Umbilical cord (tissue), 2 donors: ENCODE measurements around the gene TMEM225. TPM values are rescaled to one million over a fixed set of nuclear protein-coding genes. Genes with fewer than 3 reads are reported as not detected.
"Not testable (repeated sequence)": the region's sequence is repeated elsewhere in the genome, so short reads cannot be mapped to it uniquely, and the experiment has no call there.

Experiments
- DNase-seq: peaks from one replicate; pipeline ENCODE4 v3.0.0-alpha.2; 2015; ENCODE audit warnings: low spot score
- total RNA-seq: library from RNA; depleted of rRNA; stranded (reverse); fragments of >200 nt; gene quantifications from one replicate; pipeline ENCODE4 v1.2.3, GENCODE V29; 2014; ENCODE audit warnings: low replicate concordance; ENCODE audit not compliant: insufficient read depth

The TMEM225 gene, protein sequence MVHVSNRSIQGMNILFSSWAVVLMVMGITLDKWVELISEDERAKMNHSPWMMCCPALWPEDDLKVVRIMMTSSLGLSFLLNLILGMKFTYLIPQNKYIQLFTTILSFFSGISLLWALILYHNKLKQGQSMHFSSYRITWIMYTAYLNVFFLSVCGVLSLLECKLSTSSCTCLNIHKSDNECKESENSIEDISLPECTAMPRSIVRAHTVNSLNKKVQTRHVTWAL
- 1.7 TPM for total RNA-seq

DNA sequence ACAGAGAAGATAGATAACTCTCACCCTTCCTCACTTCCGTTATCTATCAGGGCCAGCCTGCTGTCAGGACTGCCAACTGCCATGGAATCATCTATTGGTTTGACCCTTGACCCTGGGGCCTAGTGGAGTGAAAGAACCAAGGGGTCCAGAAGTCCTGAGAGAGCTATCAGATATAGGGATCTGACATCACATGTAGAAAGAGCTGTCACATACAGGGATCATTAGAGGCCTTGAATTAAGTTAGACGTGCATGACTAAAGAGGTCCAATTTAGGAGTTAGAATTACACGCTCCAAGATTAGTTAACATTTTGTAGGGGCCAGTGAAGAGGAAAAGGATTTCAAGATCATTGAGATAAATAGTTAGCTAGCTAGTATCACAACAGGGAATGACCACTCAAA, at the start of gene TMEM225:
TSS of gene TMEM225 (minus strand) at position 101 of the 400 bp plus-strand sequence. CDS start 245 bp downstream, outside the sequence.
- DNase-seq = no peak

DNA sequence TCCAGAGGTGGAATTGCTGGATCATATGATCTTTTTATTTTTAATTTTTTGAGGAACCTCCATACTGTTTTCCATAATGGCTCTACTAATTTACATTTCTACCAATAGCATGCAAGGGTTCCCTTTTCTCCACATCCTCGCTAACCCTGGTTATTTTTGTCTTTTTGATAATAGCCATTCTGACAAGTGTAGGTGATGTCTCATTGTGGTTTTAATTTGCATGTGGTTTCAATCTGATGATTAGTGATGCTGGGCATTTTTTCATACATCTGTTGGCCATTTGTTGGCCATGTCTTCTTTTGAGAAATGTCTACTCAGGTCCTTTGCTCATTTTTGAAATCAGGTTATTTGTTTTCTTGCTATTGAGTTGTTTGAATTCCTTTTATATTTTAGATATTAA, 38.6 kb upstream of the TMEM225 start:
- no peak for DNase-seq

DNA sequence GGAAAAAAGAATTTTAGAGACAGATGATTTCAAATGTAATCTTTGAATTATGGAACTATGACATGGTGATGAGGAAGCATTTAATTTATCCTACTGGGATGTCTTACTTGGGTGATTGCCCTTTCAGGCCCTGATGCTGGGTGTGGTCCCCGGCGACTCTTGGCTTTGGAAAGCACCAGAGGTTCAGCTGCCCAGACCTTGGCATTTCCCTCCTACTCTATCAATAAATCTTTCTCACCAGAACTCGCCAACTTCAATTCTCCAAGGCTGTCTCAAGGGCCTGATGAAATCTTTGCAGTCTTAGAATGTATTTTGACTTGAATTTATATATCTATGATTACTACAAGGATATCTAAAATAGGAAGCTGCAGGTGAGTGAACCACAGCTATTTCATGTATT, 35.5 kb upstream of the TMEM225 start:
- DNase-seq = no peak

DNA sequence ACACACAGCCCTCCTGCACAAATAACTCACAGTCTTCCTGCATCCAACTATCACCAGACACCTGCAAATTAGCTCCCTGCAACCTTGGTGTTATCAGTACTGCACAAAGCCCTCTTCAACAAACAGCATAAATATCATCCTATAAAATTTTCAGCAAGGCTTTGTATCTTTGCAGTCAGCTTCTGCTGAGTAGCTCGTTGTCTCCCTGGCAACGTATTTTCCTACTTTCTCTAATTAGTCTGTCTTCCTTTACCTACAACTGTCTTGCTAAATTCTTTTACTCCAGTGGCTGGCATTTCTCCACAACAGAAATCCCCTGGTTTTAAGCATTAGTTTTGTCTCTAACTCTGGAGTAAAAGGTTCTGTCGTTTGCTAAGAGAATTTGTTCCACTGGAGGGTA, 20.4 kb upstream of the TMEM225 start:
- peak; percentile 18 for DNase-seq

DNA sequence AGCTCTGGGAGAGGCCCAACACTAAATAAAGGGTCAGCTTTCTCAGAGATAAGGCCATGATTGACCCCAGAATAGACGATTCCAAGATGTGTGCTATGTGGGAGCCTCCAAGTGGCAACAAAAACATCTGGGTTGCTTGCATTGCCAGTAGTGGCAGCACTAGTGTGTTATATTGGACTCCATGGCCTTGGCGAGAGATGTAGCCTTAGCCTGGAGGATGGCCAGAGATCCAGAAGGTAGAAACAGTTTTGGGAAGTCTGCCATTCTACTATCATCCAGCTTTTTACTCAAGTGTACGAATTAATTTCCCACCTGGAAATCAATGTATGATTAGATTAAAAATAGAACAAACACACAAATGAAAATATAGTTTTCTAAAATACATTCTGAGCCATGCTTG, 19.5 kb upstream of the TMEM225 start:
- DNase-seq = no peak

DNA sequence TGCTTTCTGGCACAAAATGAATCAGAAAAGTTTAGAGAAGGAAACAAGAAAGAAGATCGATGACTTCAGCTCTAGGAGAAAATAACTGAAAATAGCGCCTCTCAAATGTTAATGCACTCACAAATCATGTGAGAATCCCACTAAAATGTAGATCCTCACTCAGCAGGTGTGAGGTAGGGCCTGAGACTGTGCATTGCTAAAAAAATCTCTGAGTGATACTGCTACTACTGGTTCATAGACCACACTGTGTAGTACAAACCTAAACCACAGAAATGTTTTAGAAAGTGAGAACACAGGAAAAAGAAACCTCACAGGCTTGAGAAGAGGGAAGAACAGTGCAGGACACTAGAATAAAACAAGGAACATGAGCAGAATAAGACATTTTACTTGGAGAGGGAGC, 18.5 kb upstream of the TMEM225 start:
- DNase-seq = no peak

DNA sequence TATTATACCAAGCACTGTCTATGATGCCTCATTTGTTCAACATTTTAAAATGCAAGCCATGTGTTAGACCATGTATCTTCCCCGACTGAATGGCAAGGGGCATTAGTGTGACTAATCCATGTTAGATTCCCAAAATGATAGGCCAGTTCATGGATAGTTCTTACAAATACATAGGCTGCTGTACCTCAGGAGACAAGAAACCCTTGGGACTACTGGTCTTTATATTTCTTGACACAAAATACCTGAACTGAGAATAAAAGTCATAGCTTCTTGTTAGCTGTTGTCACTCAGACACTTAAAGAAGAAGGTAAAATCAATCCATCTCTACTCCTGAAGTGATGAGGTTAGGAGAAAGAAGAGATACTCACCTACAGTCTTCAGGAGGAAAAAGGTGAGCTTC, 16.4 kb upstream of the TMEM225 start, which contains the start of gene OR8D4:
TSS of gene OR8D4 (plus strand) at position 301 of the 400 bp plus-strand sequence. CDS start 4,265 bp downstream, outside the sequence.
- DNase-seq = no peak

DNA sequence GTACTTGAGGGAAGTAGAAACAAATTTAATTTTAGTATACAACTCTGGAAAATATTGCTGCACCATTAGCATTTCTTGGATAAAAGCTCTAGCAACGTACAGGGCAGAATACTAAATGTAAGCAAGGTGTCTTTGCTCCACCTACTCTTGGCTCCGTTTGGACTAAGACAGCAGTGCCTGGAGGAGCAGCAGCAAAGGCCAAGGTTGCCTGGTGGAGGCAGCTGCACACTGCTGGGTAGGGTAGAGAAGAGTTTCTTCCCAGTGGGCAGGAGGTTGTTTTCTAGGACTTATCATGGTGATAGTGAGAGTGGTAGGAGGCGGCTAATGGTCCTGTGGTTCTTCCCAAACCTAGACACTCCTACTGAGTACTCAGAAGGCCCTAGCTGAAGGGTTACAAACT, 14.3 kb upstream of the TMEM225 start:
- DNase-seq = no peak

DNA sequence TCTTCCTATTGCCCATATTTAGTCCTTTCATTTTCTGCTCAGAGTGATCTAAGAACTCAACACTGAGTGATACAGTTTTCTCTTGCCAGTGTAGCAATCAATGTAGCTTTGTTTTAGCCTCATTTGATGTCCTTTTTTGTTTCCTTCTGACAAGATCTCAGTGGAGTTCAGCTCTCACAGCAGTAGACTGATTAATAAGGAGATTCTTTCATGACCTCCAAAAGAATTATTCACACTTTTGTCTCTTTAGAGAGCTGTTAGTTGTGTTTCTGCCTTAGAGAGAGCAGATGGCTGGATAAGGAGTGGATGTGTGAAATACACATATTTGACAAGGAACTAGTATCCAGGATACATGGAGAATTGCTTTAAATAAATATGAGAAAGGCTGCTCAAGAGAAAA, 6.6 kb upstream of the TMEM225 start:
- DNase-seq = no peak

DNA sequence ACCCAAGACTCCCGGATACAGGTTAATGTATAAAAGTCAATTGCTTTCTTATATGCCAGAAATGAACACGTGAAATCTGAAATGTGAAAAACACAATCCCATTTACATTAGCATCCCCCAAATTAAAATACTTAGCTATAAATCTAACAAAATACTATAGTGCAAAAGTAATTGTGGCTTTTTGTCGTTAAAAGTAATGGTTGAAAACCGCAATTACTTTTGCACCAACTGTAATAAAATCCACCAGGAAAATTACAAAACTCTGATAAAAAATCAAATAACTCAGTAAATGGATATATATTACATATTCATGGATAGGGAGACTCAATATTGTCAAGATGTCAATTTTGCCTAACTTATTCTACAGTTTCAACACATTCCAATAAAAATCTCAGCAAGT, 4.6 kb downstream of the TMEM225 start:
- no peak for DNase-seq

DNA sequence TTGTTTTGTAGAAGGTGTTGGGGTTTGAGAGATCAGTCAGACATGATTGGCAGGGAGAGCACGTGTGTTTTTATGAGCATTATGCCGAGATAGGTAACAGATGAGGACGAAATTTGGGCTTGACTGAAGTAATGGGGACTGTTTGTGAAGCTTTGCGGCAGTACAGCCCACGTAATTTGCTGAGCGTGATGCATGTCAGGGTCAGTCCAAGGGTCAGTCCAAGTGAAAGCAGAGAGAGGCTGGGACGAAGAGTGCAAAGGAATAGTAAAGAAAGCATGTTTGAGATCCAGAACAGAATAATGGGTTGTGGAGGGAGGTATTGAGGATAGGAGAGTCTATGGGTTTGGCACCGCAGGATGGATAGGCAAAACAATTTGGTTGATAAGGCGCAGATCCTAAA, 17.7 kb downstream of the TMEM225 start:
- DNase-seq = not testable (repeated sequence)

DNA sequence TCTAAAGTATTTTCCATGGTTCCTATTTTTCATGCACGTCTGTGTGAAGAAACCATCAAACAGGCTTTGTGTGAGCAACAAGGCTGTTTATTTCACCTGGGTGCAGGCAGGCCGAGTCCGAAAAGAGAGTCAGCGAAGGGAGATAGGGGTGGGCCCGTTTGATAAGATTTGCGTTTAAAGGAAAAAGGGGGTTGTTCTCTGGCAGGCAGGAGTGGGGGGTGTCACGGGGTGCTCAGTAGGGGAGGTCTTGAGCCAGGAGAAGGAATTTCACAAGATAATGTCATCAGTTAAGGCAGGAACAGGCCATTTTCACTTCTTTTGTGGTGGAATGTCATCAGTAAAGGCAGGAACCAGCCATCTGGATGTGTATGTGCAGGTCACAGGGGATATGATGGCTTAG, 20.2 kb downstream of the TMEM225 start:
- DNase-seq = not testable (repeated sequence)

DNA sequence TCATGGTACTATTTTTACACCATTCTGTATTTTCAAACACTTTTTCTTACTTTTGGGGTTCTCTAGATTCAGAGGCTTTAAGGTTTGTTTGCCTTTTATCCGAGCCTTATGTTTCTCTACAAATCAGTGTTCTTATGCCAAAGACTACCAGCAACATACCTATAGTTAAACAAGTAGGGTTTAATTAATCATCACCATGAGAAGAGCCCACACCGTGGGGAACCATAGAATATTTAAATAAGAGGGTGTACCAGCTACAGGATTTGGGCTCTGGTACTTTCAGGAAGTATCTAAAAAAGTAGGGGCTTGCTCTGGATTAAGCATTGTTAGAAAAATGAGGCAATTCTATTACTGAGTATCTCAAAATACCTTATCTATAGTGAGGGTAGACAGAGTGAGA, 25.7 kb downstream of the TMEM225 start:
- no peak for DNase-seq

DNA sequence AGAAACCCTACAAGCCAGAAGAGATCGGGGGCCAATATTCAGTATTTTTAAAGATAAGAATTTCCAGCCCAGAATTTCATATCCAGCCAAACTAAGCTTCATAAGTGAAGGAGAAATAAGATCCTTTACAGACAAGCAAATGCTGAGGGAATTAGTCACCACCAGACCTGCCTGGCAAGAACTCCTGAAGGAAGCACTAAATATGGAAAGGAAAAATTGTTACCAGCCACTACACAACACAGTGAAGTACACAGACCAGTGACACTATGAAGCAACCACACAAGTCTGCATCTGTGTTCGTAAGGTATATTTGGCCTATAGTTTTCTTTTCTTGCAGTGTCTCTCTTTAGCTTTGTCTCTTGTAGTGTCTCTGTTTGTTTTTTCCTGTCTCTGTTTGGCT, 29.0 kb downstream of the TMEM225 start:
- DNase-seq = no peak

DNA sequence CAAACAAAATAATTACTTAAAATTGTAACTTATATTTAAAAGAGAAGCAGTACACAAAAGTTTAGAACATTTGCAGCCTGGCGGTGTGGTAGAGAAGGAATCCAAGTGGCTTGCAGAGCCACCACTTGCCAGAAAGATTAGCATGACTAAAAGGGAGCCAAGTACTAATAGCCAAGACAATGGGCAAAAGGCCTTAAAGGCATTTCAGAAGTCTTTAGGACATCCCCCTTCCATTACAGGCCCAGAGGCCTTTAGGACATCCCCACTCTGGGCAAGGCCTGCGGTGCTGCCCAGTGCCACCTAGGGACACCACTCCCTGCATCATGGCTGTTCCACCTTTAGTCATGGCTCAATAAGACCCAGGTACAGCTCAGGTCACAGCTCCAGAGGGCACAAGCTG, 32.4 kb downstream of the TMEM225 start:
- no peak for DNase-seq

DNA sequence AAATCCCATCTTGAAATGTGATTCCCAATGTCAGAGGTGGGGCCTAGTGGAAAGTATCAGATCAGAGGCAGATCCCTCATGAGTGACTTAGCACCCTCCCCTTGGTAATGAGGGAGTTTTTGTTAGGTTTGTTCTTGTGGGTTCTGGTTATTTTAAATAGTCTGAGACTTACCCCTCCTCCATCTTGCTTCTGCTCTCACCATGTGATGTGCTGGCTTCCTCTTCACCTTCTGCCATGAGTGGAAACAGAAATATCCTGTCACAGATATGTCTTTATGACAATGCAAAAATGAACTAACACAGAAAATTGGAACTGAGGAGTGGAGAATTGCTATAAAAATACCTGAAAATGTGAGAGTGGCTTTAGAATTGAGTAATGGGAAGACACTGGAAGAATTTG, 33.1 kb downstream of the TMEM225 start:
- no peak for DNase-seq

DNA sequence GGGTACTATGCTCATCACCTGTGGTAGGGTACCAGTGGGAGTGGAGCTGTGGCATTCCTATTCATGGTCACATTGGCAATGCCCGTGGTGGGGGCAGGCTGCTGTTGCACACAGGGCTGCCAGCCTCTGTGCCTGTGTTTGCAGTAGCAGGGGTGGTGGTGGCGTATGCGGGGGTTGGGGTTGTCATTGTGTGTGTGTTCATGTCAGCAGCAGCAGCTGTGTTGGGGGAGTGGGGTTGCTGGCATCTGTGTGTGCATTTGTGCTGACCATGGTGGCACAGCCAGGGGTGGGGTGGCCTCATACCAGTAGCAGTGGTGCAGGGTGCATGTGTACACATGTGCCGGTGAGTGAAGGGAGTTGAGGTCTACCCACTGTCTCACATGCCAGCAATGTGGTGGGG, 34.4 kb downstream of the TMEM225 start:
- DNase-seq = no peak

DNA sequence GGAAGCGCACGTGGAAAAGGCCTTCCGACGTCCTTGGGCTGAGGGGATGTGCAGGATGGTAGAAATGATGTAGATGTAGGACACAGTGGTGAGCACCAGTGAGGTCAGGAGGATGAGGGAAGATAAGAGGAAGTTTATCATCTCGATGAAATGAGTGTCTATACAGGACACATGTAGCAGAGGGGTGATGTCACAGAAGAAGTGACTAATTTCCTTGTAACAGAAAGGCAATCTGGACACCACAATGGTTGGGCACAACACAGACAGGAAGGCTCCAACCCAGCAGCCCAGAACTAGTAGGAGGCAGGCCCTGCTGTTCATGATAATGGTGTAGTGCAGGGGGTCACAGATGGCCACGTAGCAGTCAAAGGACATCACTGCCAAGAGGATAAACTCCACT, 44.3 kb downstream of the TMEM225 start:
- DNase-seq = no peak

DNA sequence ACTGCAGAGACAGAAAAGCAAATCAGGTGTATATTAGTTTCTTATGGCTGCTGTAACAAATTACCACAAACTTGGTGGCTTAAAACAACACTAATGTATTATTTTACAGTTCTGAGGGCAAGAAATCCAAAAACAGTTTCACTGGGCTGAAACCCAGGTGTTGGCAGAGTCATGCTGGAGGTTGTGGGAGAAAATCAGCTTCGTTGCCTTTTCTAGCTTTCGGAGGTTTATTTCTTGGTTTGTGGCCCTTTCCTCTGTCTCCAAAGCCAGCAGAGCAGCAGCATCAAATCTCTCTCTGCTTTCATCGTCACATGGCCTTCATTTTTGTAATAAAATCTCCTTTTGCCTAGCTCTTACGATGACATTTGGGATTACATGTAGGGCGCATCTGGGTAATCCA, 46.3 kb downstream of the TMEM225 start:
- peak; percentile 3 for DNase-seq

DNA sequence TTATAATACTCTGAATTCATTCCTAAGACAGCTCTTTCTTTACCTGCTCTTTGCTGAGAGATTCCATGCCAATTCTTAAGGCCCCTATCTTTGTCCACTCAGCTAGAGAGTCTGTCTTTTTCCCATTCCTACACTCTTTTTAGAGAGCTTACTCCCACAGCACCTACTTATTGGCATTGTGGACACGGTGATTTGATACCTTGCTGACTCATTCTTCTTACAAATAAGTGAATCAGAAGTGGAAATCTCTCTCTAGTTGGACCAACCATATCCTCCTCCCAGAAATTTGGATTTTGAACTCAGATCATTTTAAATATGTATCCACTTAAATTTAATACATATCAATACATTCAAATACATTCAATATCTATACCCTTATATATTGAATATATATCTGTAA, 46.8 kb downstream of the TMEM225 start:
- DNase-seq = no peak

DNA sequence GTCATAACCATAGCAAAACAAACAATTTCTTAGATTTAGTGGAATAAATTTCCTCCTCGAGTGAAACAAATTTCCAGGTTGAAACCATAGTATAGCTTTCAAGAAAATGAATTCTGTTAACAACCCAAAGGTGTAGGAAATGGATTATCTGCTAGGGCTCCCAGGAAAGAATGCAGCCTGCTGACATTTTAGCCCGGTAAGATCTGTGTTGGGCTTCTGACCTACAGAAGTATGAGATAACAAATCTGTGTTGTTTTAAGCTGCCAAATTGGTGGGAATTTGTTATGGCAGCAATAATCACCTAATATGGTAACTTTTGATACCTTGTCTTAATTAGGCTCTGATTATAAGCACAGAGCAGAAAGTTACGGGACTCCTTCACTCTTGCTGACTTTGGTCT, 47.3 kb downstream of the TMEM225 start:
- no peak for DNase-seq

DNA sequence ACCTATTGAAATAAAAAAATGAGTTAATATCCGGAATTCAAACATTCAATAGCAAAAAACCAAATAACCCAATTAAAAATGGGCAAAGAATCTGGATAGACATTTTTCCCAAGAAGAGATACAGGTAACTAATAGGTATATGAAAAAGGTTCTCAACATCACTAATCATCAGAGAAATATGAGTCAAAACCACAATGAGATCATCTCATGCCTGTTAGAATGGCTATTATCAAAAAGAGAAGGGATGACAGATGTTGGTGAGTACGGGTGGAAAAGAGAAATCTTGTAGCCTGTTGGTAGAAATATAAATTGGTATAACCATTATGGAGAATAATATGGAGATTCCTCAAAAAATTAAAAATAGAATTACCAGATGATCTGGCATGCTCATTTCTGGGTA, 52.4 kb downstream of the TMEM225 start:
- DNase-seq = no peak
